Measurements from ENCODE around the gene CNTN1.

The CNTN1 gene

DNA sequence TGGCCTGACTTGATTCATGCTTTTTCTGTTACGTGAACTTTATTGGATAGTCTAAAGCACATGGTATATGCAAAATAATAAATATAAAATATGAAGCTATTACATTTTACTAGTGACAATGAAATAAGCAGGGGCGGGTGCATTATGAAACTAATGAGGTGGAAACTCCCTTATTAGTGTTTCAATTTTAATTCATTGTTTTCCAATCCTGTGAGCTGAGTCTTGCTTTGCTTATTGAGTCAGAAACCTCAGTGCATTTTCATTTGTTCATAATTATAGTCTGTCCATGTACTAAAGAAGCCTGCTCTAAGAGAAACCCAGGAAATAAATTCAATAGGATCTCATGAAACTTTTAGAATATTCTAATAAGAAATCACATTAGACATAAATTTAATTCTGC, 78.5 kb downstream of the CNTN1 start:
- no peak for DNase-seq (ENCODE audit: low spot score)

DNA sequence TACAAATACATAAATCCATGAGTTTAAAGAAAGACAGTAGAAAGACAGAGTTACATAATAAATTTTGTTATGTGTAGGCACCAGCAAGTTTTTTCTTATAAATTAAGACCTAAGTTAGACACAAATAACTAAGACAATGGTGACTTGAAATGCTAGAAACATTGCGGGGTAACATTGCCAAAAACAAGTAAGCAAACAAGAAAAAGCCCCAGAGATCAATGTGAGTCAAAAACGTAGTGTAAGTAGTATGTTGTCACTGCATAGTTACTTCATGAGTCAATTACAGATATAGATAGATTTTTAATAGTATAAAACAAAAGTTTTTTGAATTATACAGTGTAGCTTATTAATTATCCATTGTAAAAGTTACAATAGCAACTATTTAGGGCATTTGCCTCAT, 83.4 kb downstream of the CNTN1 start:
- DNase-seq (ENCODE audit: low spot score), result no peak

DNA sequence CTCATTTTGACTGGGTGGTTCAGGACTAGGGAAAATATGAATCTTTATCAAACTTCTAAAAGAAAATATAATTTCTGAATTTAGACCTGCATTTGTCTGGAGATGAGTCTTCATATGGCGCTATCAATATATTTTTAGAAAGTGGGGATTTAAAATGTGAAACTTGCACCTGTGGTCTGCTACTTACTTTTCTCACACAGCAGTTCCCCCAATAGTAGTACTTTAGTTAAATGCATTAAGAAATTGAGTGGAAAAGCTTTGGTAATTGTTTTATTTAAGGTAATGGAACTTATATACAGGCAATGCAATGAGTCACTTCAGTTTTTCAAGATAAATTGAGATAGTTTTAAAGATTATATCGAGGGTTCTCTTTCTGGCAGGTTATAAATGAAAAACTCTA, 91.9 kb downstream of the CNTN1 start:
- no peak for DNase-seq (ENCODE audit: low spot score)

DNA sequence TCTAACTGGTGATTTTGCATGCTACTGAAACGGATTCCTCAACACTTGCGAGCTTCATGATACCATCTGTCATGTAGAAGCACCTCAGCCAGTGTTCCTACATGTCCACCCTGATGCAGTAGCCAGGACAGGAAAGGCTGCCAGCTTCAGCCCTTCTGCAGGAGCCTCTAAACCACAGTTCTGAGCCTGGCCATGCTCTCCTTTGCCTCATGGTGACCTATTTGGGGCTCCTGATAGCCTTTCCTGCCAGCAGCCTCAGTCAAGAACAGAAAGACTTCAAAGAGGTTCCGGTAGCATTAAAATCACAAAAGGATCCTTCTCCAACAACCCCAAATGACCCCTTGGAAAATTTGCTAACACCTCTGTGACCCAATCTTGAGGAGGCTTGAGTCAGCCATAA, 96.0 kb downstream of the CNTN1 start:
- no peak for DNase-seq (ENCODE audit: low spot score)

DNA sequence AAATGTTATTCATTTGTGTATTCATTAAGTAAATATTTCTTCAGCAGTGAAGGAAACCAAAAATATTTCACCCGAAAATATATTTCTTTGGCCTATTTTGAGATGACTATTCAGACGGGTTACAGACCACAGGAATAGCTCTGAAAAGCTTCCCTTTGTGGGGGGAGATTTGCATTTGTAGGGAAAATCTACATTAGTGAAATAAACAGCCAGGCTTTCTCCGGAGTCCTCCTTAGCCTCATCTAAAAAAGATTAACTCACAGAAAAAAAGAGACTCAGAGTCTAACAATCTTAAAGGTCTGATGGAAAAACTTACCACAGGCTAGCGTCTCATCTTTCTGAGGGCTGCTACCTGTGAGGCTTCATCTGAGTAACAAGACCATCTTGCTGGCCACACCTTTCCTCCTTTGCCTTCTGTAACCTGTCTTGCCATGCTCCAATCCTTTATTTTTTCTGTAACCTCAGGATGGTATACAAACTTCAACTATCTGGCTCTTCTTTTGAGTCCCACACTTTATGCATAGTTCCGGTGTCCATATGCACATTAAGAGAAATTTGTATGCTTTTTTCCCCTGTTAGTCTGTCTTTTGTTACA, 100.7 kb downstream of the CNTN1 start:
- no peak for DNase-seq (ENCODE audit: low spot score)

DNA sequence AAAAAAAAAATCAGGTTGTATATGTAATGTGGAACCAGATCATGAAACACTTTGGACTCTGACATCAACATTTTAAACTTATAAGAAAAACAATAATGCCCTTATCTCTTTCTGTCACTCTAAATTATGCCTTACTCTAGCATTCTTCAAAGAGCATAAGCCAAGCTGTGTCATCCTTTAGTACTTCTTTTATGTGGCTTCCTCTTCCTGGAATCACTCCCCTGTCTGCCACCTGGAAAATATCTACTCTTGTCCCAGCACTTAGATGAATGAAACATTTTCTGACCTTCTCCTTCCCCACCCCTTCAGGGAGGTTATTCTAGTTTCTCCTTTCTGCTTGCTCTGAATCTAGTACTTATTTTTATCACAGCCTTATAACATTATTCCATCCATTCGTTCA, 101.2 kb downstream of the CNTN1 start:
- DNase-seq (ENCODE audit: low spot score), result no peak

DNA sequence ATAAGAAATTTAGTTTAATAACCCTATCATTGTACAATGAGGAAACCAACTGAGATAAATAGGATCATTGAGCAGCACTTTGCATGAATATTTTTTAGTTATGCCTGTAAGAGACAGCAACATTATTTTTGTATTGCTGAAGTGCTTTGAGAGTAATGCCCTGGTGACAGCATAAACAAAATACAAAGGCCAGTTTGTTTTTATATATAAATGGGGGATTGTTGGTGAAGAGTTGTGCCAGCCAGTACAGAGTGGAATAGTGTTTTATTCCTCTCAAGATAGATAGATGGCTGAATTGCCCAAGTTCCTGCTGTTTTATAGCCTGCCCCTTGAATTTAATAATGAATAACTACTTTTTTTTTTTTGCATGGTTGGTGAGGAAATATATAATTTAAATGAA, 101.8 kb downstream of the CNTN1 start:
- DNase-seq (ENCODE audit: low spot score), result no peak

DNA sequence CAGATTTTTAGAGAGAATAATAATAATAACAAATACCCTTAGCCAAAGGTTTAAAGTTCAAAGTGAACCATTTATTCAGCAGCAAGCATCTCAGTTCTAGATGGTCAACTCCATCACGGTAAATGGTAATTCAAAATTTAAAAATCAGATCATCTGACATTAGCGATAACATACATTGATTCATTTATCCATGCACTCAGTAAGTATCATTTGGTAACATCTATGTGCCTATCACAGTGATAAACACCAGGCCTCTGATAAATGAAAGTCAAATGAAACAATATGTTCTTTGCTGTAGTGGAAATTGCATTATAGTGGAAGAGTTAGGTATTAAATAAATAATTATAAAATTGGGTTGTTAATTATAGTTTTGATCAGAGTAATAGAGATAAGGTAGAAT, 108.8 kb downstream of the CNTN1 start:
- DNase-seq (ENCODE audit: low spot score), result no peak

DNA sequence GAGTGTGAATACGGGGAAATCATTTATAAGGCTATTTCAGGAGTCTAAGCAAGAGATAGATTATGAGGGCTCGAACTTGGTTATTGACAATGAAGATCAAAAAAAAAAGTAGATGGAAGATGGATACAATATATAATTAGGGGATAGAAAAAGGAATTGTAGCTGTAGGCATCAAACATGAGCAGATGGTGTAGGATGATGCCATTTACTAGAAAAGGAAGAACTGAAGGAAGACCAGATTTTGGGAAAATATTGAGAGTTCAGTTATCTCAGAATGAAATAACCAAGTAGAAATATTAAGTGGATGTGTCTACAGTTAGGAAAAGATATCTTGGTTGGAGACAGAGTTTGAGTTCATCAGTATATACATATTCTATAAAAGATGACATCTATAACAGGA, 109.6 kb downstream of the CNTN1 start:
- no peak for DNase-seq (ENCODE audit: low spot score)

DNA sequence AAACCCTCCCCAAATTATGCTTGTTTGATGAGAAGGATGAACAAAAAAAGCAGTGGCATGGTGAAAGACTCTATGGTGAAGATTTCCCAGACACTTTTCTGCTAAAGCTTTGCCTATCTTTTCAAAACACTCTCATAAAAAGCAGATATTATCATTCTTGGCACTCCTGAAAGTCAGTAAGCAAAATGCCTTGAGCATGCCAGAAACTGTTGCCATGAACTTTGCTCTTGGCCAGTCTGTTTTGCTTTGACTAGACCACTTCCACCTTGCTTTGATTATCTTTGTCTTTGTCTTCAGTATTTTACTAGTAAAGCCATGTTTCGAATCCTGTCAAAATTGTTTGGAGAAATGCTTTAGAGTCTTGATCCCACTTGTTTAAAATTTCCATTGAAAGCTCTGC, 110.4 kb downstream of the CNTN1 start:
- DNase-seq (ENCODE audit: low spot score), result no peak

DNA sequence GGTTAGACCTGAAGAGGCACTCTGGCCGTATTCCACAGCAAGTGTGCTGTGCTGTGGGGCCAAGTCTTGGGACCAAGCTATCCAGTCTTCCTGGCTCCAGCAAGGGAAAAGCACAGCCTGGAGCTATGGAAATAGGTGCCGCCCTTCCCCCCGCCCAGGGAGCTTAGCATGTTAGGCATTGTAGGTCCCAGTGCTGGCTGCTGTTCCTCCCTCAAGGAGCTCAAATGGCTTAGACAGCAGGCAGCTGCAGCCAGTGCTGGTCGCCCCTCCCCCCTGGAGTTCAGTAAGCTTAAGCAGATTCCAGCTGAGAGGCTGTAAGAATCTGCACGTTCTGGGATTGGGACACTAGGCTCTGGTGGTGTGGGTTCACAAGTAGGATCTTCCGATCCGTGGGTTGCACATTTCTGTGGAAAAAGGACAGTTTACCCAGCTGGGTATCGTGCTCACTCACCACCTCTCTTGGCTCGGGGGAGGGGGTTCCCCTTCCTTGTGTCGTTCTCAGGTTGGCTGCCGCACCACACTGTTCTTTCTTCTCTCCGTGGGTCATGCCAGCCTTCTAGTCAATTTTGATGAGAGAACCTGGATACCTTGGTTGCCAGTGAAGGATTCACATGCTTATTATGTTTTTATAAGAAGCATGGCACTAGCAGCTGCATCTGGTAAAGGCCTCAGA, 127.3 kb downstream of the CNTN1 start:
- DNase-seq (ENCODE audit: low spot score), result no peak

DNA sequence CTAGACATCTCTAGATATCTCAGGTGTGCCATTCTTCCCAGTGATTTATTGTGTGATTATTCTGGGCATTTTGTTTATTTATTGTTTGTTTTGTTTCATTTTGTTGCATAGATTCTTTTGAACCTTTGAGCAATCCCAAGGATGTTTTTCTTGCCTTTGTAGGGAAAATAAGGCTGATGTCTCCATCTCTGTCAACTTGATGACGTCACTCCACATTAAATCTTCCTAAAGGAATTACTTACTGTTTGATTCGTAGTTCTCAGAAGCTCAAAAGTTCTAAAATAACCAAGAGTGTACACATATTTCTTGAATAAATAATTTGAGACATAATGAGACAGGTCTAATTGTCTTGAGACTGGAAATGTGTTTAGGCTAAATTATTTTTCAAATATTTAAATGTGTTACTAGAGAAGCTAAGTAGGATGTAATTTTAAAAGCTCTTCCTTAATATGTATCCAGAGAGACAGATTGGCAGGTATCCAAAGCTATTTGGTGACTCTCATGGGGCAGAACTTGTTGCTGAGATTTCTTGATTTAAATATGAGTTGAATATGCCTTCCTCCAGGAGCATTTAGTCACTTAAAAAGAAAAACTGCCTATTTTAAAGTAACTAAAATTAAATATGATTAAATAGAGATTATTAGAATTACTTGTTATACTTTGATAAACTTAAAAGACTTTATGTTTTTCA, 128.7 kb downstream of the CNTN1 start:
- no peak for DNase-seq (ENCODE audit: low spot score)

DNA sequence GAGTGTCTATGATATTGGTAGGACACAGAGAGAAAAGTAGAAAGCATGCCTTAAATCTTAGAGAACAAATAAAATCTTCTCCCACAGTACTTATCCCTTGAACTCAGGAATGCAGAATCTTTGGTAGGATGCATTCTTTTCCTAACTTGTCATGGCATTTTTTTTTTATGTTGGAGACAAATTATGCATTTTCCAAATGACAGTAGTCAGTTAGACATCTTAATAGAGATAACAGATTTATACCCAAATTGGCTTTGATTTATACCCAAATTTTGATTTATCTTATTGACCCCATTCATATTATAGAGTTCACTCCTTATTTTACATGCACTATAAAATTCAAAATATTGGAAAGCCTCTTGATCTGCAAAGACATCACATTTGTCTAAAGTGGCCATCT, 132.9 kb downstream of the CNTN1 start:
- DNase-seq (ENCODE audit: low spot score), result no peak

DNA sequence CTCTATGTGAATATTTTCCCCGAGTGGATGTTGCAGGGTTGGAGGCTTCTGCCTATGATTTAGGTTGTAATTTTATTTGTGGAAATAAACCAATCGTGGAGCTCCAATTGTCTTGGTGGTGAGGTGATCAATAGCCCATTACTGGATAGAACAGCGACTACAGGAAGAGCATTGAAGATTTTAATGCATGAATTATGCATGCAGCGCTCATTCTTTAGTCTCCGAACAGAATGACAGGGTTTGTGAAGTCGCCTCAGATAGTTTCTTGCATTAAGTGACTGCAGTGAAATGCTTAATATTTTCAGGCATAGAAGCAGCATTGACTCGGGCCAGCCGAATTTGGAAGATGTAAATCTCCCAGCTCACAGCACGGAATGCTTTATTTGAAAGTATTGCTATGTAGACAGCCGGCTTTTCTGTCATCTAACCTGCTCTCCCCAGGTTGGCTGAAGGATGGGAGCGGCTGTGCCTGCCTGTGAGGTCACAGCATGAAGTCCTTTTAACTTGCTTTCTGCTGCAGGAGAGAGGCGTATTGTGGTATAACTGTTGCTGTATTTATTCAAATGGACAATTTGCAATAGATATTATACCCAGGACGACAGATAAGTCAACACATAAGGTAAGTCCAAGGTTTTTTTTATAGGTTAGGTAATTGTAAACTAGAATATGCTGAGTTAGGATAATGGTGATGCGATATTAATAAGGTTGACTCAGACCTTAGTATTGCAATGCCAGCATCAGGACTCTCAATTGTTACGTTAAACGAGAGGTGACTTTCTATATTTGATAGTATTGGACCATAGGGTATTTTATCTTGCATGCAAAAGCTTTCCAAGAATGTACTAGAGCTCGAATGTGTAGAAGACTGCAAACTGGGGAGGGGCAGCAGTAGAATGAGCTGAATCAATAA, 135.7 kb downstream of the CNTN1 start:
- no peak for DNase-seq (ENCODE audit: low spot score)

DNA sequence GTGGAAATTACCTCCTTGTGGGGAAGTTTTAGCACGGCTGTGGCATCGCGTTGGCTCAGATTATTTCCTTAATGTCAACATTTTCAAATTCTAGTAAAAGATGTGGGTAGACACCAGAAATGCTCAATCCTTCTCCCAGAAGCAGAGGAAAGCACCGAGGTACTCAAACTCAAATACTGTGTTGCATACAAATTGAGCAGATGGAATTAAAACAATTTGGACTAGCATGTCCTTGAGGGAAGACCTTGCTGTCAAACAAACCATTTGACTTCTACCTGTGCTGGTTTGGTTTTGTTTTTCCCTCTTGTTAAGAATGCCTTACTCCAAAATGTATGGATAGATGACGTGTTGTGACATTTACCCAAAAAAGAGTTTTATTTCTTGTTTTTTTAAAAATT, 136.4 kb downstream of the CNTN1 start:
- DNase-seq (ENCODE audit: low spot score), result no peak

DNA sequence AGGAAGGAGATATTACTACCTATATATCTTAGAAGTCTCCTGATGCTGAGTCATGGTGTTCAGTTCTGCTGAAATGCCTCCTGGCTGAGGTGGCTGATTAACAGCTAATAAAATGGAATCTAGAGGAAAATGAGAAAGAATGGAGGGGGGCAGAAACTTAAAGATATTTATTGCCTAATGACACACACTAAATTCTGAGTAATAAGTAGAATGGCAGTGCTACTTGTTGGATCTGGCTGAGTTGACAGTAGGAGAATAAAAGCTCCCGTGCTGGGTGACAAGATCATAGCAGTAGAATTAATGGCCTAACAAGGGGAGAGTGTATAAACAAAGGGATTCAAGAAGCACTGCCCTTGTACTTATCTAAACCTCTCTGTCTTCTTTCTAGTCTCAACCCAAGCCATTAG, 137.5 kb downstream of the CNTN1 start:
- no peak for DNase-seq (ENCODE audit: low spot score)

DNA sequence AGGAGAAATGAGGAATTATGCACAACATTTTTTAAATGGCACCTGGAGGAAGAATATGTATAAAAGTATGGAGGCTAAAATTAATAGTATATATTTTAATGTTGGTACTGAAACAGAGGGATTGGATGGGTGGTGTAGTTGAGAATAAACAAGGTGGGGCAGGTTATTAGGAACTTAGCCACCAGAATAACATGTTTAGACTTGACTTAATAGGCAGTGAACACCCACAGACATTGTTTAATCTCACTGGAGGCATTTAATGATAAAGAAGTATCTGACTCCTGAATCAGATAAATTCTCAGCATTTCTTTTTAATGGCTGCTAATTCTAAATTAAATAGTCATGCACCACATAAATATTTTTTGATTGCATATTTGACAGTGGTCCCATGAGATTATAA, 139.7 kb downstream of the CNTN1 start:
- no peak for DNase-seq (ENCODE audit: low spot score)

DNA sequence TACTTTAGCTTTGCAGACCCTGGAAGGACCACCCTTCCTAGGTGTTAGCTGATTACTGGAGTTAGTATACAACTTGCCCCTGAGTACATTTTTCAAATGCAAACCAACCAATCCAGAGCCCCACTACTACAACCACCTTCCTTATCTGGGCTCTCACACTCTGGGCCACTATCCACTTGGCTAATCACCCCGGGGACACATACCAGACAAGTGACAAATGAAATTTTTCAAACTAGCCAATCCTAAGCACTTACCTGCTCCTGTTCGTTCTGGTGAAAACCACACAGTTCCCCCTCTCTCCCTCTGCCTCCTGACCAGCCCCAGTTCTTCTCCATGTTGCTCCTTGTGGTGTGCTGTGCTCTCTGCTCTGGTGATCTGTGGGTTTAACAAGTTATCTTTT, 140.4 kb downstream of the CNTN1 start:
- DNase-seq (ENCODE audit: low spot score), result no peak

DNA sequence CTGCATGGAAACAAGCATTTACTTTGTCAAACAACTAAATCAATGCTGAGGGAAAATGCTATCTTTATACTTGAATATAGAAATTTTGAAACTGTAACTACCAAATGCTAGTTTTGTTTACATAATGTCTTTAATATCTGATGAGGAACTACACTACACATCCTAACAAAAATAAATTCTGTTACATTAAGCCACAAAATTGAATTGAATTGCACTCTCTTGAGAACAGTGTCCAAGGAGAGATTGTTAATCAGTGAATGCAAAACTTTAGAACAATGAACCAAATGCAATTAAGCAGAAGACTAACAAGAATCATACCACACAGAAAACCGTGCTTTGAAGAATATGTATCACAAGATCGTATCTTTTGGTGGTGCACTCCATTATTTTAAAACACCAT, 141.6 kb downstream of the CNTN1 start:
- DNase-seq (ENCODE audit: low spot score), result no peak

DNA sequence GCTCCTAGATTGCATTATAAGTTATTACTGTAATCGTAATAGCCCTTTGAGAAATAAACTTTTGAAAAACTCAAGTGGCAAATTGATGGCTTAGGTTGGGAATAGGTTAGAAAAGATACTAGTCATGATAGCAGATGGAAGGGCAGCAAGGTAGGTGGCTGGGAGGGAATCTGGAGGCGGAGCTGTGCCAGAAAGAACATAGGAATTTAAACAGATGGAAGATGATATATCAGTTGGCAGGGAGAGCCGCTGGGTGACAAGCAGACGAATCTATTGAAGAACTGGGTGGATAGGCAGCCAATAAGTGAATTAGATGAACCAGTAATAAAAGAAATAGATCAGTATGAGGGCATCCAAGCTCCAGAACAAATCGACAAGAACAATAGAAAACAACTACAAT, 142.1 kb downstream of the CNTN1 start:
- DNase-seq (ENCODE audit: low spot score), result no peak

DNA sequence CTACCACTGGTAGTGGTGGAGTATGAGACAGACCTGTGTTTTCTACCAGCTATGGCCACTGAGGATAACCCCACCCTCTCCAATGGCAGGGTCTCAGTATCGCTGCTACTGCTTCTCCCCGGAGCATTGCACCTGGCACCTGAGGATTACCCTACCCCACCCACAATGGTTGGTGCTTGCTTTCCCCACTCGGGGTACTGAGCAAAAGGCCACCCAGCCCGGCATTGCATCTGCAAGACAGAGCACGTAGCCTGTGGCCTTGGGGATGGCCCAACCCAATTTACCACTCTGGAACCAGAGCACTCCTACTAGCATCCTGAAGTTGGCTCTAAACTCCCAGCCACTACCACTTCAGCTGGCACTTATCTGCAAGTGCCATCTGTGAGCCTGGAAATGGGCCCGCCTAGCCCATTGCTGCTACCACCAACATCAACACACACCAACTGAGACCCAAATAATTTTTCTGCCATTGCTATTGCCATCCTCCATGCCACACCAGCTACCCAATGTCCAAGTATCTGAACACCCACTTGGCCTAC, 145.7 kb downstream of the CNTN1 start:
- no peak for DNase-seq (ENCODE audit: low spot score)

DNA sequence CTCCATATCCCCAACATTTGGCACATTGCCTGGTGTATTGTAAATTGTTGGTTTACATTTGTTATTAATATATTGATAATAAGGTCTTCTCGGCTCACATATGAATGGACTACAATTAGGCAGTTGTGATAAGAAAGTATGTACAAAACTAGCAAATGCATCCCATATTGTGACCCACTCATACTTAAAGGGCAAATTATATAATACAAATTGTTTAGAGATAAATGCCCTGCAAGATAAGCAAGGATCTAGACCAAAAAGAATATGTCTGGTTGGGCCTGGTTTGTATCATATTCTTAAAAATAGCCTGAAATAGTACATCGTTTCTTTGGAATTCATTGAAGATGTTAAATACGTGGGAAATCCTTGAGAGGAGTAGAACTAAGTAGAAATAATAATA, 151.3 kb downstream of the CNTN1 start:
- DNase-seq (ENCODE audit: low spot score), result no peak

All from hematopoietic multipotent progenitor cell treated with erythropoietin and hydrocortisone succinate and interleukin-3 and kit ligand, for 15 days (in vitro differentiated cells).